GM12801 (cell line): ENCODE measurements around the gene SUPT16H.

Experiments
- TF ChIP-seq, protein P1 (sequence below): IDR thresholded peaks from one replicate; pipeline ENCODE4 v1.5.1; 2011; ENCODE audit warnings: control low read depth; ENCODE audit not compliant: insufficient read length; ENCODE audit errors: extremely low read depth

The SUPT16H gene

GRCh38 chr14:21406213-21406612, 22.4 kb upstream of the SUPT16H start:
- TF ChIP-seq, protein P1, sequence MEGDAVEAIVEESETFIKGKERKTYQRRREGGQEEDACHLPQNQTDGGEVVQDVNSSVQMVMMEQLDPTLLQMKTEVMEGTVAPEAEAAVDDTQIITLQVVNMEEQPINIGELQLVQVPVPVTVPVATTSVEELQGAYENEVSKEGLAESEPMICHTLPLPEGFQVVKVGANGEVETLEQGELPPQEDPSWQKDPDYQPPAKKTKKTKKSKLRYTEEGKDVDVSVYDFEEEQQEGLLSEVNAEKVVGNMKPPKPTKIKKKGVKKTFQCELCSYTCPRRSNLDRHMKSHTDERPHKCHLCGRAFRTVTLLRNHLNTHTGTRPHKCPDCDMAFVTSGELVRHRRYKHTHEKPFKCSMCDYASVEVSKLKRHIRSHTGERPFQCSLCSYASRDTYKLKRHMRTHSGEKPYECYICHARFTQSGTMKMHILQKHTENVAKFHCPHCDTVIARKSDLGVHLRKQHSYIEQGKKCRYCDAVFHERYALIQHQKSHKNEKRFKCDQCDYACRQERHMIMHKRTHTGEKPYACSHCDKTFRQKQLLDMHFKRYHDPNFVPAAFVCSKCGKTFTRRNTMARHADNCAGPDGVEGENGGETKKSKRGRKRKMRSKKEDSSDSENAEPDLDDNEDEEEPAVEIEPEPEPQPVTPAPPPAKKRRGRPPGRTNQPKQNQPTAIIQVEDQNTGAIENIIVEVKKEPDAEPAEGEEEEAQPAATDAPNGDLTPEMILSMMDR = no peak

GRCh38 chr14:21405097-21405496, 21.3 kb upstream of the SUPT16H start:
- TF ChIP-seq, protein P1 = no peak

- TF ChIP-seq, protein P1 = no peak
Measured at GRCh38 chr14:21399311-21399870, 15.6 kb upstream of the SUPT16H start.

DNA sequence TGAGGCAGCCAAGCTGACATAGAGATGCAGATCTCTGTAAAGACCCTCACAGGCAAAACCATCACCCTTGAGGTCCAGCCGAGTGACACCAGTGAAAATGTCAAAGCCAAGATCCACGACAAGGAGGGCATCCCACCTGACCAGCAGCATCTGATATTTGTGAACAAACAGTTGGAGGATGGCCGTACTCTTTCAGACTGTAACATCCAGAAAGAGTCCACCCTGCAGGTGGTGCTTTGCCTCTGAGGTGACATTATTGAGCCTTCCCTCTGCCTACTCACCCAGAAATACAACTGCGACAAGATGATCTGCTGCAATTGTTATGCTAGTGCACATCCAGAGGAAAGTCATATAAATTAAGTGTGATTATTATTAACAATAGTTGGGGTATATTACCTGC, 15.1 kb upstream of the SUPT16H start:
- TF ChIP-seq, protein P1 = no peak

GRCh38 chr14:21395450-21395849, 11.6 kb upstream of the SUPT16H start:
- TF ChIP-seq, protein P1 = no peak

DNA sequence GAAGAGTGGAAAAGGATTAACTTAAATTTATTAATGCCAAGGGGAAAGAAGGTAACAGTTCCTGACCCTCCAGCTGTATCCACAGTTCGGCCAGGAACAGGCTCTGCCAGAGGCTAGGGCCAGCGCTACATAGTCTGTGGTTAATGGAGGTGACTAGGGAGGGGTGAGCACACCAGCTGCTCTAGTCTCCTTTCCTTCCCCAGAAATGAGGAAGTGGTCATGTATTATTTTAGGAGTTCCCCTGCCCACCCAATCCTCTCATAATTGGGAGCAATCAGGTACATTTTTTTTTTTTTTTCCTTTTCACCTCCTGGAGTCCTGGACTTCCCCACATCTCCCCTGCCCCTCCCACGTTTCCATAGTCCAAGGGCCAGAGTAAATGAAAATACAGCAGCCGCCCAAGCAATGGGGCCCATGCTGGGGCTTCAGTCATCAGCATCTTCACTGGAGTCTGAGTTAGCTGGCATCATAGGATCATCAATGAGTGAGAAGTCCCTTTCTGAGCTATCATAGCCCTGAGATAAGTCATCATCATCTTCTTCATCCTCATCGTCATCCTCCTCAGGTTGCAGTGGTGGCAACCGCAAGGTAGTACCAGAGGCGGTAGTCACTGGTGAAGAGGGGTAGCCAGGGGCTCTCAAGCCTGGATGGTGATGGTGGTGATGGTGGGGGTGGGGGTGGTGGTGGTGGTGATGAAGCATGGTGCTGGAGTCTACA, 1.5 kb upstream of the SUPT16H start:
- TF ChIP-seq, protein P1 = no peak

DNA sequence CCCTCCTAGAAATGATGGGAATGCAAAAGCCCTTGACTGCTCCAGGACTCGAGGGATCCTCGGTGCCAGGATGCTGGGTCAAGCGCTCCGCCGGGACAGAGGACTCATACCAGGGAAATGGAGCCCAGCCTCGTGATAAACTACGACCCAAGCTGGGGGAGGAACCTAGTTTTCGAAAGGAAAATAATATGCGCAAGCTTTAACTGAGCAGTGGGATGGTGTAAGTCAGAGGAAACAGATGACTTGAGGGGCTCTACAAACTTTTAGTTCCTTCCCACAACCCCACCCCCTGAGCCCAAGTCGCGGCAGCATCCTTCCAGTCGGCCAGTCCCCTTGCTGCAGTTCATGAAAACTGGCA, 654 bp upstream of the SUPT16H start:
- TF ChIP-seq, protein P1 = no peak
